HG02852 (cell line): ENCODE results near the gene GMPPA.
A peak's percentile ranks its signal among the peaks of the same experiment; 100 is the strongest.

ENCODE experiments used
- ATAC-seq: cut with Tn5 transposase; IDR thresholded peaks from one replicate; pipeline ENCODE4 v1.9.1; 2021; ENCODE audit warnings: mild to moderate bottlenecking, moderate library complexity; ENCODE audit not compliant: unreplicated experiment

GMPPA gene

GRCh38 chr2:219537657-219538488 lies 39.2 kb downstream of the GMPPA start:
- ATAC-seq = no peak

GRCh38 chr2:219538504-219538951 lies 39.8 kb downstream of the GMPPA start:
- ATAC-seq = no peak

GRCh38 chr2:219538956-219539788 lies 40.5 kb downstream of the GMPPA start:
- no peak for ATAC-seq

- no peak for ATAC-seq
Observed at GRCh38 chr2:219539926-219540678, 41.4 kb downstream of the GMPPA start.

GRCh38 chr2:219540784-219541504 lies 42.3 kb downstream of the GMPPA start:
- ATAC-seq = no peak

- peak; percentile 44 for ATAC-seq
Observed at GRCh38 chr2:219541611-219542180, 43.0 kb downstream of the GMPPA start.

- ATAC-seq = peak; percentile 34
Observed at GRCh38 chr2:219542931-219543595, 44.4 kb downstream of the GMPPA start.

GRCh38 chr2:219543596-219544358 lies 45.1 kb downstream of the GMPPA start, which contains the start of the genes CHPF and TMEM198:
Gene CHPF (minus strand): TSS chr2:219543809. CDS start chr2:219543538, 271 bp downstream.
Gene TMEM198 (plus strand): TSS chr2:219544028. CDS start chr2:219544728, 700 bp downstream.
- peak; percentile 71 for ATAC-seq

GRCh38 chr2:219544567-219544966 lies 45.9 kb downstream of the GMPPA start:
- no peak for ATAC-seq

- ATAC-seq = no peak
Observed at GRCh38 chr2:219545295-219545942, 46.7 kb downstream of the GMPPA start.

GRCh38 chr2:219545943-219546352 lies 47.3 kb downstream of the GMPPA start:
- no peak for ATAC-seq

GRCh38 chr2:219547621-219548020 lies 48.9 kb downstream of the GMPPA start:
- no peak for ATAC-seq

- no peak for ATAC-seq
Observed at GRCh38 chr2:219548990-219549389, 50.3 kb downstream of the GMPPA start.

- ATAC-seq = no peak
Observed at GRCh38 chr2:219549619-219550018, 50.9 kb downstream of the GMPPA start.

- ATAC-seq = peak; percentile 3
Observed at GRCh38 chr2:219551441-219552381, 53.0 kb downstream of the GMPPA start.

- peak; percentile 94 for ATAC-seq
Observed at GRCh38 chr2:219552382-219553167, 53.9 kb downstream of the GMPPA start.
